GM18505 (cell line): ENCODE measurements around the gene GTF3C5.

Experiments used
- ATAC-seq: cut with Tn5 transposase; IDR thresholded peaks from one replicate; pipeline ENCODE4 v1.9.1; 2021; ENCODE audit not compliant: unreplicated experiment
- POLR2A ChIP-seq: IDR thresholded peaks from 4 replicates; pipeline ENCODE4 v1.6.1; 2011; ENCODE audit warnings: borderline replicate concordance; ENCODE audit not compliant: insufficient read depth, insufficient read length; ENCODE audit errors: extremely low read depth

The GTF3C5 gene

DNA sequence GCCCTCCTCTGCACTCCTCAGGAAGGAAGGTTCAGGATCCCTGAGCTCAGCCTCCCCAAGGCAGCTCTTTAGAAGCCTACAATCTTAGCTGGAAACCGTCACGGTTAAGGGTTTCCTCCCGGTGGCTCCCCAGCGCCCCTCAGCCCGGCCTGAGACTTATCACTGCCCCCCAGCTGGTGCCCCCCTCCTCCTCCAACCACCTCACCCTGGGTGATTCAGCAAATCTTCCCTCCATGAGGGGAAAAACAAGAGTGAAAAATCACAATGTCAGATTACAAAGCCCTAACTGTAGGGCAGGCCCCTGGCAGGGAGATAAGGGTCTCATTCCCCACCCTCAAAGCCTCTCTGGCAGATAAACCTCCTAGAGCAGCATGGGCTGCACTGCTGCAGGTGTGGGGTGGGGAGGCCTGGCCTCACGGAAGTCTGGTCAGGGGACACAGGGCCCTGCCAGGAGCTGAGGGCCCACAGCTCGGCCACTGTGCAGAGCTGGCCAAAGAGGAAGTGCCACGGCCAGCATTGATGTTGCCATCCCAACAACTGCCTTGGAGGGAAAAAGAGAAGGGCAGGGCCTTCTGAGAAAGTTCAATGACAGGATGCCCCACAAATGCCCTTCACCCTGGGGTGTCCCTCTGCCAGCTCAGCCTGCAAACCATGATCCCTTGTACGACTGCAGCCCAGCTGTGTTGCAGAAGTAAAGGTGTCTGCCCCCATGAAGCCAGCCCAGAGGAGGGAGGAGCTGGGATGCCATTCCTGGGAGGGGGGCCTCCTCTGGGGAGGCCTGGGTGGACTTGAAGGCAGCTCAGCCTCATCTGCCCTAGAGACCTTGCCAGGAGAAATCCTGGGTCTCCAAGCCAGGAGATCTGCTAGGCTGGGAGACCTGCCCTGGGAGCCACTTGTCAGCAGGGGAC, 26.5 kb upstream of the GTF3C5 start:
- no peak for TF ChIP-seq POLR2A

GRCh38 chr9:133004999-133005760, 25.6 kb upstream of the GTF3C5 start:
- ATAC-seq: no peak
- no peak for TF ChIP-seq POLR2A

More for the DNA sequence above, 26.5 kb upstream of the GTF3C5 start:
- no peak for ATAC-seq

GRCh38 chr9:133005957-133006356, 24.8 kb upstream of the GTF3C5 start:
- TF ChIP-seq POLR2A: no peak
- ATAC-seq: no peak

DNA sequence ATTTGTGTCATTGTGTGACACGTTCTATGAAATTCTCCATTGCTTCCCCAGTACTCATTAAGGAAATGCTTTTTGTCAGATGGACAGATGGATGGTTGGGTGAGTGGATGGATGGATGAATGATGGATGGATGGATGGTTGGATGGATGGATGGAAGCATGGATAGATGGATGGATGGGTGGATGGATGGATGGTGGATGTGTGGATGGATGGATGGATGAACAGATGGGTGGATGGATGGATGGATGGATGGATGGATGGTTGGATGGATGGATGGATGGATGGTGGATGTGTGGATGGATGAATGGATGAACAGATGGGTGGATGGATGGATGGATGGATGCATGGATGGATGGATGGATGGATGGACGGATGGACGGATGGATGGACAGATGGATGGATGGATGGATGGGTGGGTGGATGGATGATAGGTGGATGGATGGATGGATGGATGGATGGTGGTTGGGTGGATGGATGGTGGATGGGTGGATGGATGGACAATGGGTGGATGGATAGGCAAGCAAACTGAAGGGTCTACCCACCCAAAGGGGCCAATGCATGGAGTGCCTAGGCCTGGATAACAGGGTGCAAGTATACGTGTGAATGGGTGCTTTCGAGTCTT, 24.0 kb upstream of the GTF3C5 start:
- no peak for ATAC-seq
- TF ChIP-seq POLR2A: no peak

DNA sequence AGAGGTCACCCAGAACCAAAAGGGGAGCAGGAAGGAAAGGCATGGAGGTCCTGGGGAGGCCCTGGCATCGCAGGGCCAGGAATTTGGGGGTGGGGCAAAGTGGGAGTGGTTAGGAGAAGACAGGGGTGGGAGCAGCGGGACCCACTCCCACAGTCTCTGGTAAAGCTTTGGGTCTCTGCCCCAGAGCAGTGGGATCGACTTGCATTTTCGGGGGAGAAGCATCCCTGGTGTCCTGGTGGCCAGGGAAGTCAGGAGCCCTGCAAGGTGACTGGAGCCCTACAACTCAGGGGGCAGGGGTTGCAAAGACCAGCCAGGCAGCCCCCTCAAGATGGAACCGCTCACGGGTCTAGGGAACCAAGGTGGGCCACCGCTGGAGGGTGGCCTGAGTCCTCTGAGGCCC, 22.4 kb upstream of the GTF3C5 start:
- no peak for TF ChIP-seq POLR2A
- ATAC-seq: no peak

DNA sequence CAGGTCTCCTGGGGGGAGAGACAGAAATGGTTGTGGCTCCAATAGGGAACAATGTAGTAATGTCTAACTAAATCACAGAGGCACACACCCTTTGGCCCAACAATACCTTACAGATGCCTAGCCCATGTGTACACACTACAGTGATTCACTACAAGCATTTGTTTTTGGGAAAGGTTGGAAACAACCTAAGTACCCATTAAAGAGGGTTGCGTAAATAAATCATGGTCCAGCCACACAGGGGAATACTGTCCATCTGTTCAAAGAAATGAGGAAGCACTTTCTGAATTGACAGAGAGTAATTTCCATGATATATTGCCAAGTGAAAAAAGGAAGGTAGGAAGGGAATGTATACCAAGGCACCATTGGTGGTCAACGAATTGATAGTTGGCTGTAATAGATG, 22.0 kb upstream of the GTF3C5 start:
- ATAC-seq: no peak
- no peak for TF ChIP-seq POLR2A

DNA sequence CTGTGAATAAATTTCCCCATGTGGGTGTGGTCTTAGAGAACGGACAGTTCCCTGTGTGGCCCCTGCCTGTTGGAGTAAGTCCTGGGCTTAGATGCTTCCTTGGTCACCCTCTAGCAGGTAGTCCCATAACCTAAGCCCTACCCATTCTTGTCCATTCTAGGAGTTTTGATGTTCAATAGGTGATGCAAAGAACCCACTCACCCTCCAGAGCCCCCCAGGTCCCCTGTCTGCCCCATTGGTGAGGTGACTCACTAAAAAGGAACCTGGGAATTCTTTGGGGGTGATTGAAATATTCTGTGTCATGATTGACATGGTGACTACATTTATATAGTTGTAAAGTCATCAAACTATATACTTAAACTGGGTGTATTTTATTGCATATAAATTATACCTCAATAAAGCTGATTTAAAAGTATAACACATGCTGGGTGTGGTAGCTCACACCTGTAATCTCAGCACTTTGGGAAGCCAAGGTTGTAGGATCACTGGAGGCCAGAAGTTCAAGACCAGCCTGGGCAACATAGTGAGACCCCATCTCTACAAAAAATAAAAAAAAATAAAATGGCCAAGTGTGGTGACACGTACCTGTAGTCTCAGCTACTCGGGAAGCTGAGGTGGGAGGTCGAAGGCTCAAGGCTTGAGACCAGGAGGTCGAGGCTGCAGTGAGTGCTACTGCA, 20.8 kb upstream of the GTF3C5 start:
- TF ChIP-seq POLR2A: no peak
- ATAC-seq: no peak

DNA sequence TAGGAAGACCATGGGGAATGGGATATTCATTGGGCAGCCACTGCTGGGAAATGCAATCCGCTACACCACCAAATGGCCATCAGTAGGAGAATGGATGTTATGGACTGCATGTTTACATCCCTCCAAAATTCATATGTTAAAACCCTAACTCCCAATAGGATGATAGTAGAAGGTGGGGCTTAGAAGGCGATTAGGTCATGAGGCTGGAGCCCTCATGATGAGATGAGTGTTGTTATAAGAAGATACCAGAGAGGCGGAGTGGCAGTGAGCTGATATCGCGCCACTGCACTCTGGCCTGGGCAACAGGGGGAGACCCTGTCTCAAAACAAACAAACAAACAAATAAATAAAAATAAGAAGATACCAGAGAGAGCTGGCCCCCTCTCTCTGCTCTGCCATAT, 16.1 kb upstream of the GTF3C5 start:
- TF ChIP-seq POLR2A: no peak
- ATAC-seq: no peak

- ATAC-seq: no peak
- TF ChIP-seq POLR2A: no peak
Observed at GRCh38 chr9:133023117-133023890, 7.5 kb upstream of the GTF3C5 start.

GRCh38 chr9:133026426-133026825, 4.4 kb upstream of the GTF3C5 start:
- no peak for TF ChIP-seq POLR2A
- no peak for ATAC-seq

GRCh38 chr9:133027134-133027533, 3.7 kb upstream of the GTF3C5 start:
- no peak for TF ChIP-seq POLR2A
- ATAC-seq: no peak

DNA sequence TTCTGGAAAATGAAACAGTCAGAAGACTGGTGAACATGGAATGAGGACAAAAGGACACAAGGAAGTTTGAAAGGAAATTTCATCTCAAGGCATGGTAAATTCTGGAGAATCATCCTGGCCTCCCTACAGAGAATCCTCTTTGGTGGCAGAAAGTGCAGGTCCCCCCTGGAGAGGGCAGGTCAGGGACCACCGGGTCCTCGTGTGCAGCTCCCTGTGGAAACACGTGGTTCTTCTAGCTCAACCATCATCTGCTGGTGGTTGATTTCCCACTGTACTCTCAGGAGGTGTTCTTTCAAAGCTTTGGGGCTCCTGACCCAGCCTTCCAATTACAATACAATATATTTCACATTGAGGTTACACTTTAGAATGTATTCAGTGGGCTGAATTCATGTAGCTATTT, 2.6 kb upstream of the GTF3C5 start:
- no peak for TF ChIP-seq POLR2A
- no peak for ATAC-seq
